Tibial nerve (tissue), 4 donors: ENCODE results near the gene IGF1R.

Experiments used
- CTCF ChIP-seq, 5 experiments: fragments of 200-600 bp in 3 of 5; fragments of 450-650 bp in 2 of 5; sonication (generic) in 3 of 5; IDR thresholded peaks; one replicate each; pipeline ENCODE4 v1.5.1; 2016 to 2019; ENCODE audit warnings: antibody characterized with exemption in 5 of 5, mild to moderate bottlenecking in 3 of 5, moderate library complexity in 2 of 5
- EP300 ChIP-seq, 2 donors: sonication (generic); formaldehyde crosslinking; IDR thresholded peaks; one replicate each; pipeline ENCODE4 v1.6.1; 2017; ENCODE audit warnings: antibody characterized with exemption in 2 of 2, mild to moderate bottlenecking in 1 of 2
- POLR2A ChIP-seq, 2 donors: fragments of 450-650 bp; IDR thresholded peaks; one replicate each; pipeline ENCODE4 v1.6.1; 2017; ENCODE audit warnings: antibody characterized with exemption in 2 of 2, mild to moderate bottlenecking in 2 of 2, moderate library complexity in 2 of 2

GRCh38 chr15:98826658-98827057, 178.3 kb downstream of the IGF1R start:
- TF ChIP-seq EP300 (IDR thresholded peaks at IDR 0.05) = no peak
- TF ChIP-seq CTCF (IDR thresholded peaks at IDR 0.05) = no peak
- TF ChIP-seq POLR2A (IDR thresholded peaks at IDR 0.05) = no peak
